GM23338 (cell line): ENCODE measurements around the gene R3HDM2.

Experiments
- CREB1 ChIP-seq: fragments of 250-450 bp; sonication (Bioruptor Pico); IDR thresholded peaks from 2 replicates; pipeline ENCODE4 v1.5.0; 2020; ENCODE audit warnings: low read depth, mild to moderate bottlenecking, moderate library complexity
- ETS1 ChIP-seq: IDR thresholded peaks from 2 replicates; pipeline ENCODE4 v1.6.1; 2016; ENCODE audit warnings: antibody characterized with exemption
- EZH2 ChIP-seq: fragments of 200-600 bp; sonication (generic); IDR thresholded peaks from one replicate; pipeline ENCODE4 v1.8.0; 2017; ENCODE audit warnings: antibody characterized with exemption, mild to moderate bottlenecking, low read depth; ENCODE audit not compliant: unreplicated experiment
- EZH2phosphoT487 ChIP-seq: fragments of 200-600 bp; sonication (generic); IDR thresholded peaks from one replicate; pipeline ENCODE4 v1.8.1; 2018; ENCODE audit warnings: antibody characterized with exemption; ENCODE audit not compliant: unreplicated experiment
- JUNB ChIP-seq: IDR thresholded peaks from one replicate; pipeline ENCODE4 v1.6.1; 2016; ENCODE audit warnings: antibody characterized with exemption; ENCODE audit not compliant: unreplicated experiment
- NANOG ChIP-seq: IDR thresholded peaks from 2 replicates; pipeline ENCODE4 v1.6.1; 2016; ENCODE audit warnings: antibody characterized with exemption, borderline replicate concordance
- POLR2AphosphoS5 ChIP-seq: IDR thresholded peaks from 2 replicates; pipeline ENCODE4 v1.6.1; 2016; ENCODE audit warnings: antibody characterized with exemption, low read depth
- REST ChIP-seq: IDR thresholded peaks from one replicate; pipeline ENCODE4 v1.6.1; 2018; ENCODE audit warnings: antibody characterized with exemption; ENCODE audit not compliant: unreplicated experiment
- STAT1 ChIP-seq: IDR thresholded peaks from one replicate; pipeline ENCODE4 v1.6.1; 2016; ENCODE audit warnings: antibody characterized with exemption; ENCODE audit not compliant: unreplicated experiment
- ZNF114 ChIP-seq: fragments of 250-450 bp; sonication (Bioruptor Pico); IDR thresholded peaks from 2 replicates; pipeline ENCODE4 v1.5.0; 2020; ENCODE audit warnings: mild to moderate bottlenecking, moderate library complexity
- ZNF331 ChIP-seq: fragments of 250-450 bp; sonication (Bioruptor Pico); IDR thresholded peaks from 2 replicates; pipeline ENCODE4 v1.5.0; 2020; ENCODE audit warnings: low read depth, mild to moderate bottlenecking, moderate library complexity
- TF ChIP-seq, protein P1 (sequence below), 2 experiments: fragments of 200-600 bp in 1 of 2; sonication (generic) in 1 of 2; conservative IDR thresholded peaks; 2 replicates each; pipeline versions ENCODE4 v1.5.1 to v1.6.1; 2016 to 2017; ENCODE audit warnings: antibody characterized with exemption in 2 of 2, low read depth in 2 of 2, mild to moderate bottlenecking in 2 of 2, moderate library complexity in 1 of 2

GRCh38 chr12:57203791-57204190 is 227.1 kb downstream of the R3HDM2 start:
- TF ChIP-seq, protein P1, sequence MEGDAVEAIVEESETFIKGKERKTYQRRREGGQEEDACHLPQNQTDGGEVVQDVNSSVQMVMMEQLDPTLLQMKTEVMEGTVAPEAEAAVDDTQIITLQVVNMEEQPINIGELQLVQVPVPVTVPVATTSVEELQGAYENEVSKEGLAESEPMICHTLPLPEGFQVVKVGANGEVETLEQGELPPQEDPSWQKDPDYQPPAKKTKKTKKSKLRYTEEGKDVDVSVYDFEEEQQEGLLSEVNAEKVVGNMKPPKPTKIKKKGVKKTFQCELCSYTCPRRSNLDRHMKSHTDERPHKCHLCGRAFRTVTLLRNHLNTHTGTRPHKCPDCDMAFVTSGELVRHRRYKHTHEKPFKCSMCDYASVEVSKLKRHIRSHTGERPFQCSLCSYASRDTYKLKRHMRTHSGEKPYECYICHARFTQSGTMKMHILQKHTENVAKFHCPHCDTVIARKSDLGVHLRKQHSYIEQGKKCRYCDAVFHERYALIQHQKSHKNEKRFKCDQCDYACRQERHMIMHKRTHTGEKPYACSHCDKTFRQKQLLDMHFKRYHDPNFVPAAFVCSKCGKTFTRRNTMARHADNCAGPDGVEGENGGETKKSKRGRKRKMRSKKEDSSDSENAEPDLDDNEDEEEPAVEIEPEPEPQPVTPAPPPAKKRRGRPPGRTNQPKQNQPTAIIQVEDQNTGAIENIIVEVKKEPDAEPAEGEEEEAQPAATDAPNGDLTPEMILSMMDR (conservative IDR thresholded peaks at IDR 0.05; ENCODE audit: low read depth in 2 of 2), result no peak
- TF ChIP-seq EZH2, result no peak
- TF ChIP-seq EZH2phosphoT487, result no peak
- no peak for TF ChIP-seq REST
- no peak for TF ChIP-seq POLR2AphosphoS5
- no peak for TF ChIP-seq JUNB
- TF ChIP-seq CREB1, result no peak
- no peak for TF ChIP-seq ETS1
- no peak for TF ChIP-seq ZNF114 (CRISPR knock-in tag)
- TF ChIP-seq STAT1, result no peak
- no peak for TF ChIP-seq ZNF331 (CRISPR knock-in tag)
- no peak for TF ChIP-seq NANOG
